Measurements from ENCODE around the gene KRTAP1-5. TPM values are rescaled to one million over a fixed set of nuclear protein-coding genes. Genes with fewer than 3 reads are reported as not detected.

KRTAP1-5 gene, protein sequence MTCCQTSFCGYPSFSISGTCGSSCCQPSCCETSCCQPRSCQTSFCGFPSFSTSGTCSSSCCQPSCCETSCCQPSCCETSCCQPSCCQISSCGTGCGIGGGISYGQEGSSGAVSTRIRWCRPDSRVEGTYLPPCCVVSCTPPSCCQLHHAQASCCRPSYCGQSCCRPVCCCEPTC
- polyA plus RNA-seq (2013) = not detected

DNA sequence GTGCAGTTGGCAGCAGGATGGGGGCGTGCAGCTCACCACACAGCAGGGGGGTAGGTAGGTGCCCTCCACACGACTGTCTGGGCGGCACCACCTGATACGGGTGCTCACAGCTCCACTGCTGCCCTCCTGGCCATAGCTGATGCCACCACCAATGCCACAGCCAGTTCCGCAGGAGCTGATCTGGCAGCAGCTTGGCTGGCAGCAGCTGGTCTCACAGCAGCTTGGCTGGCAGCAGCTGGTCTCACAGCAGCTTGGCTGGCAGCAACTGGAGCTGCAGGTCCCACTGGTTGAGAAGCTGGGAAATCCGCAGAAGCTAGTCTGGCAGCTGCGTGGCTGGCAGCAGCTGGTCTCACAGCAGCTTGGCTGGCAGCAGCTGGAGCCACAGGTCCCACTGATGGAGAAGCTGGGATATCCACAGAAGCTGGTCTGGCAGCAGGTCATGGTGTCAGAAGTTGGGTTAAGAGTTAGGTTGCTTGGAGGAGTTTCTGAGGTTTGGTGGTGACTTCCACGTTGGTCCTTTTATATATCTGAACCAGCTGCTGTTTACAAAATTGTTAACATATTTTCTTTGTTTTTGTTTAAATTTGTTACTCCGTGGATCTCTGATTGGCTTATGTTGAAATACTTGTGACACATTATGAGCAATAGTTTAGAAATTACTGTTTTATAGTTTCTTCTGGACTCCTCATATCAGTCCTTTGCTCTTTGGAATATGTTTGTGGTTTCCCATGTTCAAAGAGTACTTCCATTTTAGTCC lies at the start of gene KRTAP1-5:
KRTAP1-5 (minus strand) TSS at position 494 of the 757 bp plus-strand sequence; CDS start at position 441, 53 bp downstream.
- Histone ChIP-seq H3K27ac (ENCODE audit: insufficient read depth in 1 of 2, low read depth in 1 of 2, low read length in 2 of 2, poor library complexity in 1 of 2, severe bottlenecking in 2 of 2) (no peak within 1 kb of the TSS), H3K9me3 (ENCODE audit: control extremely low read depth in 1 of 5, control insufficient read depth in 4 of 5, insufficient read depth in 2 of 5, low read depth in 1 of 5, low read length in 4 of 5) (peaks cover 0 to 1% (median 0%) of the 10 kb centered on the region in 5 experiments), H3K4me1 (ENCODE audit: control extremely low read depth in 1 of 4, control insufficient read depth in 4 of 4, insufficient read depth in 4 of 4, low read length in 3 of 4) (no peaks in the 10 kb centered on the region), H3K4me3 (ENCODE audit: control insufficient read depth in 1 of 7, extremely low read depth in 1 of 7, insufficient read depth in 4 of 7, low read depth in 2 of 7, low read length in 6 of 7) (no peak within 1 kb of the TSS), H3K27me3 (replicated peaks in 2 of 5; ENCODE audit: control insufficient read depth in 4 of 5, insufficient read depth in 5 of 5, low read length in 4 of 5) (peaks cover 0 to 4% (median 0%) of the 10 kb centered on the region in 5 experiments), H3K36me3 (ENCODE audit: control insufficient read depth in 4 of 4, insufficient read depth in 4 of 4, low read length in 3 of 4) (no peaks in the 10 kb centered on the region)
- ChIA-PET CTCF (no interaction called here), POLR2A (no interaction called here)
- 97% methylated on average over 5 of the region's 9 CpGs for WGBS (ENCODE audit: insufficient coverage)
- DNase-seq = no peak

DNA sequence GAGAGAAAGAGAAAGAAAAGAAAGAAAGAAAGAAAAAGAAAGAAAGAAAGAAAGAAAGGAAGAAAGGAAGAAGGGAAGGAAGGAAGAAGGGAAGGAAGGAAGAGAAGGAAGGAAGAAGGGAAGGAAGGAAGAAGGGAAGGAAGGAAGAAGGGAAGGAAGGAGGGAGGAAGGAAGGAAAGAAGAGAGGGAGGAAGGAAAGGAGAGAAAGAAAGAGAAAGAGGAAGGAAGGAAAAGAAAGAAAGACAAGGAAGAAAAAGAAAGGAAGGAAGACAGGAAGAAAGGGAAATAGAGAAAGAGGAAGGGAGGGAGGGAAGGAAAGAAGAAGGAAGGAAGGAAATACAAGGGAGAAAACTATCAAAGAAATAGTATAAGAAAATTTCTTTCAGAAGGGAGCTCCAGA lies 49.8 kb upstream of the KRTAP1-5 start:
- no peaks in the 10 kb centered on the region for H3K36me3 ChIP-seq (ENCODE audit: control insufficient read depth in 4 of 4, insufficient read depth in 4 of 4, low read length in 3 of 4)
- DNase-seq = no peak
- no peaks in the 10 kb centered on the region for H3K9me3 ChIP-seq (ENCODE audit: control extremely low read depth in 1 of 5, control insufficient read depth in 4 of 5, insufficient read depth in 2 of 5, low read depth in 1 of 5, low read length in 4 of 5)
- H3K4me1 ChIP-seq (ENCODE audit: control extremely low read depth in 1 of 4, control insufficient read depth in 4 of 4, insufficient read depth in 4 of 4, low read length in 3 of 4) = no peaks in the 10 kb centered on the region
- H3K4me3 ChIP-seq (ENCODE audit: control insufficient read depth in 1 of 7, extremely low read depth in 1 of 7, insufficient read depth in 4 of 7, low read depth in 2 of 7, low read length in 6 of 7) = no peak overlapping the region
- no peaks in the 10 kb centered on the region for H3K27me3 ChIP-seq (replicated peaks in 2 of 5; ENCODE audit: control insufficient read depth in 4 of 5, insufficient read depth in 5 of 5, low read length in 4 of 5)
- H3K27ac ChIP-seq (ENCODE audit: insufficient read depth in 1 of 2, low read depth in 1 of 2, low read length in 2 of 2, poor library complexity in 1 of 2, severe bottlenecking in 2 of 2) = no peak overlapping the region
- CTCF ChIA-PET = no interaction called here
- POLR2A ChIA-PET = no interaction called here

DNA sequence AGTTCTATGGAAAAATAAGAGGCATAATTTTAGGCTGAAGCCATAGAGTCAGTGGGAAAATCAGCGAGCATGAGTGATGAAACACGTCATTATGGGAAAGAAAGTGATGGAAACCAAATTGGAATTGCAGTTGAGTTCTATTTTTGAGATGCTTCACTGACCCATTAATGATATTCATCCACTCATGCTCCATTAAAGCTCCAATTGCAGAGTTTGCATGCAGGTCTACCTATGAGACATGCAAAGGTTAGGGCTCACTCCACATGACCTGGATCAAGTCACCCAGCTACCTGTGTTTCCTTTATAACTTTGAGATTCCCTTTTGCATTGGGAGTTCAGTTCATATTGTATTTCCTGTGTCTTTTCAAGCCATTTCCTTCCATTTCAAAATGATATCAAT lies 46.7 kb upstream of the KRTAP1-5 start:
- WGBS (ENCODE audit: insufficient coverage) = 100% methylated on average over 1 of the region's 2 CpGs
- Histone ChIP-seq H3K4me1 (ENCODE audit: control extremely low read depth in 1 of 4, control insufficient read depth in 4 of 4, insufficient read depth in 4 of 4, low read length in 3 of 4) (no peaks in the 10 kb centered on the region), H3K27ac (ENCODE audit: insufficient read depth in 1 of 2, low read depth in 1 of 2, low read length in 2 of 2, poor library complexity in 1 of 2, severe bottlenecking in 2 of 2) (no peak overlapping the region), H3K4me3 (ENCODE audit: control insufficient read depth in 1 of 7, extremely low read depth in 1 of 7, insufficient read depth in 4 of 7, low read depth in 2 of 7, low read length in 6 of 7) (no peak overlapping the region), H3K36me3 (ENCODE audit: control insufficient read depth in 4 of 4, insufficient read depth in 4 of 4, low read length in 3 of 4) (no peaks in the 10 kb centered on the region), H3K9me3 (ENCODE audit: control extremely low read depth in 1 of 5, control insufficient read depth in 4 of 5, insufficient read depth in 2 of 5, low read depth in 1 of 5, low read length in 4 of 5) (no peaks in the 10 kb centered on the region), H3K27me3 (replicated peaks in 2 of 5; ENCODE audit: control insufficient read depth in 4 of 5, insufficient read depth in 5 of 5, low read length in 4 of 5) (no peaks in the 10 kb centered on the region)
- DNase-seq = no peak
- ChIA-PET POLR2A (no interaction called here), CTCF (no interaction called here)

DNA sequence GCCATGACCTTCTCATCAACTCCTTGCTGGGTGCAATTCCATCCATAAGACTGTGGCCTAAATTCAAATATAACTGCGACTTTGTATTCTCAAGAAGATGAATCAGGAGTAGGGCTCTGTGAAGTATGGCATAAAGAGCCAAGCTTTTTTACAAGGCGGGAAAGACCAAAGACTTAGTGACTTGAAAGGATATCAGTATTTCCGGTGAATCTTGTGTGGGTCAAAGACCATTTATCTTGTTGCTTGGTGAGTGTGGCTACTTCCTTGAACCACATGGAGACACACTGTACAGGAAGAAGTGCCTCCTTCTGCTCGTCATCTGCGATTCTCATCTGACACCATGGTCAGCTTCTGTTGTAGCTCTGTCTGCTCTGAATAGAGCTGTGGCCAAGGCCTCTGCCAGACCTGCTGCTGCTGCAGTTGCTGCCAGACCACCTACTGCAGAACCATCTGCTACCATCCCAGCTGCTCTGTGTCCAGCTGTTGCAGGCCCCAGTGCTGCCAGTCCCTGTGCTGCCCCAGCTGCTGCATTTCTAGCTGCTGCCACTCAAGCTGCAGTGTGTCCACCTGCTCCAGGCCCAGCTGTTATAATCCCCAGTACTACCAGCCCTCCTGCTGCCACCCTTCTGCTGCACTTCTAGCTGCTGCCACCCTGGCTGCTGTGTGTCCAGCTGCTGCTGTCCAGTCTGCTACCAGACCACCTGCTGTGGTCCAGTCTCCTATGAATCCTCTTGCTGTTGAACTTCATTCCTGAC lies 44.8 kb upstream of the KRTAP1-5 start:
- Histone ChIP-seq H3K4me1 (ENCODE audit: control extremely low read depth in 1 of 4, control insufficient read depth in 4 of 4, insufficient read depth in 4 of 4, low read length in 3 of 4) (no peaks in the 10 kb centered on the region), H3K27me3 (replicated peaks in 2 of 5; ENCODE audit: control insufficient read depth in 4 of 5, insufficient read depth in 5 of 5, low read length in 4 of 5) (no peaks in the 10 kb centered on the region), H3K27ac (ENCODE audit: insufficient read depth in 1 of 2, low read depth in 1 of 2, low read length in 2 of 2, poor library complexity in 1 of 2, severe bottlenecking in 2 of 2) (no peak overlapping the region), H3K9me3 (ENCODE audit: control extremely low read depth in 1 of 5, control insufficient read depth in 4 of 5, insufficient read depth in 2 of 5, low read depth in 1 of 5, low read length in 4 of 5) (no peaks in the 10 kb centered on the region), H3K4me3 (ENCODE audit: control insufficient read depth in 1 of 7, extremely low read depth in 1 of 7, insufficient read depth in 4 of 7, low read depth in 2 of 7, low read length in 6 of 7) (no peak overlapping the region), H3K36me3 (ENCODE audit: control insufficient read depth in 4 of 4, insufficient read depth in 4 of 4, low read length in 3 of 4) (no peaks in the 10 kb centered on the region)
- CTCF ChIA-PET = no interaction called here
- no peak for DNase-seq
- POLR2A ChIA-PET = interaction anchor here (0.6 kb wide), 1 partner anchor 157 kb away, joined by 7 read pairs; no protein-coding TSS in a partner anchor
- WGBS (ENCODE audit: insufficient coverage) = 91% methylated on average over 5 of the region's 5 CpGs

DNA sequence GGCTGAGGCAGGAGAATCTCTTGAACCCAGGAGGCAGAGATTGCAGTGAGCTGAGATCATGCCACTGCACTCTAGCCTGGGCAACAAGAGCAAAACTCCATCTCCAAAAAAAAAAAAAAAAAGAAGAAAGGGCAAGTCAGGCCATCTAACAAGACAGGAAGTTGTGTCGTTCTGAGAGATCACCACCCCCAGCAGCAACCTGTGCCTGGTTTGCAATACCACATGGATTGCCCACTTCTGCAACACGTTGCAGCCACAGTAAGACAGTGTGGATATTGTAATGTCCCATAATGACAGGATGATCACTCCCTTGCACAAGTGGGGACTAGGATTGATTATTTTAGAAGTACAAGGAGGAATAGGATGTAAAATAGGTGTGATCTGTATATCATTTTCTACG lies 42.0 kb upstream of the KRTAP1-5 start:
- POLR2A ChIA-PET = no interaction called here
- Histone ChIP-seq H3K4me3 (ENCODE audit: control insufficient read depth in 1 of 7, extremely low read depth in 1 of 7, insufficient read depth in 4 of 7, low read depth in 2 of 7, low read length in 6 of 7) (no peak overlapping the region), H3K9me3 (ENCODE audit: control extremely low read depth in 1 of 5, control insufficient read depth in 4 of 5, insufficient read depth in 2 of 5, low read depth in 1 of 5, low read length in 4 of 5) (no peaks in the 10 kb centered on the region), H3K4me1 (ENCODE audit: control extremely low read depth in 1 of 4, control insufficient read depth in 4 of 4, insufficient read depth in 4 of 4, low read length in 3 of 4) (no peaks in the 10 kb centered on the region), H3K27ac (ENCODE audit: insufficient read depth in 1 of 2, low read depth in 1 of 2, low read length in 2 of 2, poor library complexity in 1 of 2, severe bottlenecking in 2 of 2) (no peak overlapping the region), H3K27me3 (replicated peaks in 2 of 5; ENCODE audit: control insufficient read depth in 4 of 5, insufficient read depth in 5 of 5, low read length in 4 of 5) (no peaks in the 10 kb centered on the region), H3K36me3 (ENCODE audit: control insufficient read depth in 4 of 4, insufficient read depth in 4 of 4, low read length in 3 of 4) (no peaks in the 10 kb centered on the region)
- 58% methylated on average over 2 of the region's 3 CpGs for WGBS (ENCODE audit: insufficient coverage)
- CTCF ChIA-PET = interaction anchor here (1.4 kb wide), 1 partner anchor 10 kb away, joined by 3 read pairs; no protein-coding TSS in a partner anchor
- DNase-seq = no peak

DNA sequence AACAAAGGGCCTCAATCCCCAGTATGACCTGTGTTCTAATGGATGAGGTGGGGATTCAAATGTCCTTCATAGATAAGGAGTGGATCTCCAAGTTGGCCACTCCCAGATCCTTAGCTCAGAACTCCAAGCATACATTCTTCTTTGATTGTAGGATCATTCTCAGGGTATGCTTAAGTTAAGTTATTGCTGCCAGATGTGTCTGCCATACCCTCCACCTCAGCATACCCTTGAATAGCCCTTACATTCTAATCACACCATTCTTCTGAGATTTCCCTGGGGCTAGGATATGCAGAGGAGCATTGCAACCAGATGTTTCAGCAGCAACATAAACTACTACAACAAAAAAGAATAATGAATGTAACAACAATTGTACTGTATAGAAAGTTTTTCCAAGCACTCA lies 40.3 kb upstream of the KRTAP1-5 start:
- Histone ChIP-seq H3K27me3 (replicated peaks in 2 of 5; ENCODE audit: control insufficient read depth in 4 of 5, insufficient read depth in 5 of 5, low read length in 4 of 5) (peaks cover 0 to 7% (median 2%) of the 10 kb centered on the region in 5 experiments), H3K9me3 (ENCODE audit: control extremely low read depth in 1 of 5, control insufficient read depth in 4 of 5, insufficient read depth in 2 of 5, low read depth in 1 of 5, low read length in 4 of 5) (no peaks in the 10 kb centered on the region), H3K4me1 (ENCODE audit: control extremely low read depth in 1 of 4, control insufficient read depth in 4 of 4, insufficient read depth in 4 of 4, low read length in 3 of 4) (no peaks in the 10 kb centered on the region), H3K4me3 (ENCODE audit: control insufficient read depth in 1 of 7, extremely low read depth in 1 of 7, insufficient read depth in 4 of 7, low read depth in 2 of 7, low read length in 6 of 7) (no peak overlapping the region), H3K27ac (ENCODE audit: insufficient read depth in 1 of 2, low read depth in 1 of 2, low read length in 2 of 2, poor library complexity in 1 of 2, severe bottlenecking in 2 of 2) (no peak overlapping the region), H3K36me3 (ENCODE audit: control insufficient read depth in 4 of 4, insufficient read depth in 4 of 4, low read length in 3 of 4) (no peaks in the 10 kb centered on the region)
- CTCF ChIA-PET = no interaction called here
- no peak for DNase-seq
- POLR2A ChIA-PET = no interaction called here

Data from common myeloid progenitor, CD34-positive (primary cell).